Activated T-cell treated with anti-CD3 and anti-CD28 coated beads, Interleukin-2, amount 50 U/mL, for 4 hours (primary cell): ENCODE measurements around the gene CCSER1. TPM values are rescaled to one million over a fixed set of nuclear protein-coding genes. Genes with fewer than 3 reads are reported as not detected.
"Not testable (repeated sequence)": the region's sequence is repeated elsewhere in the genome, so short reads cannot be mapped to it uniquely, and the experiment has no call there.

Experiments
- ATAC-seq, 2 donors: fragments of 200-7000 bp; cut with Tn5 transposase; one replicate each; pipeline ENCODE4 v1.10.0; 2021
- DNase-seq: peaks from one replicate; pipeline ENCODE4 v3.0.0-alpha.2; 2020
- H3K27me3 Mint-ChIP-seq: one replicate; pipeline ENCODE4 v1.8.0; 2021; ENCODE audit warnings: low read depth, mixed read lengths
- H3K36me3 Mint-ChIP-seq: one replicate; pipeline ENCODE4 v1.8.0; 2022; ENCODE audit warnings: mixed read lengths; ENCODE audit not compliant: insufficient read depth
- H3K4me1 Mint-ChIP-seq: one replicate; pipeline ENCODE4 v1.8.0; 2021; ENCODE audit warnings: low read depth, mixed read lengths
- H3K4me3 Mint-ChIP-seq: one replicate; pipeline ENCODE4 v1.8.0; 2021; ENCODE audit warnings: mild to moderate bottlenecking, moderate library complexity, mixed read lengths
- H3K9me3 Mint-ChIP-seq: one replicate; pipeline ENCODE4 v1.8.0; 2021; ENCODE audit warnings: mixed read lengths
- total RNA-seq, 3 donors: library from RNA; stranded (reverse); gene quantifications; one replicate each; pipeline ENCODE4 v1.2.1, GENCODE V29; 2021

The CCSER1 gene
- total RNA-seq, 3 donors from 2014 or later = 0.10 to 0.16 TPM; not detected in 1

- Mint-ChIP-seq H3K36me3 (no peaks in the 10 kb centered on the region), H3K27me3 (no peaks in the 10 kb centered on the region), H3K4me3 (no peak overlapping the region), H3K4me1 (no peaks in the 10 kb centered on the region), H3K9me3 (peaks cover 24% of the 10 kb centered on the region)
- DNase-seq (no peak), ATAC-seq (no peak)
Measured at GRCh38 chr4:90906239-90906638, 779.0 kb downstream of the CCSER1 start.

- H3K4me3 Mint-ChIP-seq, H3K36me3 Mint-ChIP-seq, H3K27me3 Mint-ChIP-seq, ATAC-seq, DNase-seq, H3K4me1 Mint-ChIP-seq: not testable (repeated sequence)
- H3K9me3 Mint-ChIP-seq = peaks cover 16% of the 10 kb centered on the region
Measured at GRCh38 chr4:90911724-90912434, 784.7 kb downstream of the CCSER1 start.

- Mint-ChIP-seq H3K4me3 (no peak overlapping the region), H3K36me3 (no peaks in the 10 kb centered on the region), H3K27me3 (no peaks in the 10 kb centered on the region), H3K4me1 (no peaks in the 10 kb centered on the region), H3K9me3 (no peaks in the 10 kb centered on the region)
- no peak for ATAC-seq
- DNase-seq = no peak
Measured at GRCh38 chr4:90922174-90922573, 795.0 kb downstream of the CCSER1 start.

GRCh38 chr4:90926957-90927356 lies 799.8 kb downstream of the CCSER1 start:
- H3K36me3 Mint-ChIP-seq = no peaks in the 10 kb centered on the region
- no peaks in the 10 kb centered on the region for H3K9me3 Mint-ChIP-seq
- no peaks in the 10 kb centered on the region for H3K27me3 Mint-ChIP-seq
- no peaks in the 10 kb centered on the region for H3K4me1 Mint-ChIP-seq
- ATAC-seq (no peak), DNase-seq (no peak)
- H3K4me3 Mint-ChIP-seq = no peak overlapping the region

- DNase-seq = no peak
- peaks cover 7% of the 10 kb centered on the region for H3K9me3 Mint-ChIP-seq
- no peaks in the 10 kb centered on the region for H3K4me1 Mint-ChIP-seq
- H3K27me3 Mint-ChIP-seq = no peaks in the 10 kb centered on the region
- H3K4me3 Mint-ChIP-seq = no peak overlapping the region
- ATAC-seq = no peak
- no peaks in the 10 kb centered on the region for H3K36me3 Mint-ChIP-seq
Measured at GRCh38 chr4:90943311-90943710, 816.1 kb downstream of the CCSER1 start.

GRCh38 chr4:90946945-90947344 lies 819.8 kb downstream of the CCSER1 start:
- ATAC-seq = no peak
- Mint-ChIP-seq H3K4me1 (no peaks in the 10 kb centered on the region), H3K36me3 (no peaks in the 10 kb centered on the region), H3K9me3 (peaks cover 7% of the 10 kb centered on the region), H3K27me3 (no peaks in the 10 kb centered on the region), H3K4me3 (no peak overlapping the region)
- DNase-seq = no peak

- ATAC-seq = no peak
- Mint-ChIP-seq H3K9me3 (no peaks in the 10 kb centered on the region), H3K27me3 (no peaks in the 10 kb centered on the region), H3K4me3 (no peak overlapping the region), H3K36me3 (no peaks in the 10 kb centered on the region), H3K4me1 (no peaks in the 10 kb centered on the region)
- no peak for DNase-seq
Measured at GRCh38 chr4:90950385-90950841, 823.2 kb downstream of the CCSER1 start.

- Mint-ChIP-seq H3K27me3 (no peaks in the 10 kb centered on the region), H3K9me3 (no peaks in the 10 kb centered on the region), H3K4me1 (no peaks in the 10 kb centered on the region), H3K36me3 (no peaks in the 10 kb centered on the region), H3K4me3 (no peak overlapping the region)
- ATAC-seq (no peak), DNase-seq (no peak)
Measured at GRCh38 chr4:90951037-90951436, 823.8 kb downstream of the CCSER1 start.

- Mint-ChIP-seq H3K36me3 (no peaks in the 10 kb centered on the region), H3K4me3 (no peak overlapping the region), H3K4me1 (no peaks in the 10 kb centered on the region), H3K9me3 (no peaks in the 10 kb centered on the region), H3K27me3 (no peaks in the 10 kb centered on the region)
- no peak for DNase-seq
- ATAC-seq = no peak
Measured at GRCh38 chr4:90958256-90958895, 831.2 kb downstream of the CCSER1 start.

- Mint-ChIP-seq H3K36me3 (no peaks in the 10 kb centered on the region), H3K4me1 (no peaks in the 10 kb centered on the region), H3K9me3 (peaks cover 6% of the 10 kb centered on the region), H3K27me3 (no peaks in the 10 kb centered on the region), H3K4me3 (no peak overlapping the region)
- ATAC-seq = no peak
- DNase-seq = no peak
Measured at GRCh38 chr4:90960433-90960832, 833.2 kb downstream of the CCSER1 start.

- Mint-ChIP-seq H3K4me3 (no peak overlapping the region), H3K4me1 (no peaks in the 10 kb centered on the region), H3K27me3 (no peaks in the 10 kb centered on the region), H3K36me3 (no peaks in the 10 kb centered on the region), H3K9me3 (peaks cover 8% of the 10 kb centered on the region)
- DNase-seq (no peak), ATAC-seq (no peak)
Measured at GRCh38 chr4:90960840-90961239, 833.6 kb downstream of the CCSER1 start.

- Mint-ChIP-seq H3K27me3 (no peaks in the 10 kb centered on the region), H3K4me3 (no peak overlapping the region), H3K4me1 (no peaks in the 10 kb centered on the region), H3K9me3 (peaks cover 29% of the 10 kb centered on the region), H3K36me3 (no peaks in the 10 kb centered on the region)
- DNase-seq (no peak), ATAC-seq (no peak)
Measured at GRCh38 chr4:90970021-90970420, 842.8 kb downstream of the CCSER1 start.

GRCh38 chr4:90977726-90978125 lies 850.5 kb downstream of the CCSER1 start:
- Mint-ChIP-seq H3K4me1 (no peaks in the 10 kb centered on the region), H3K4me3 (no peak overlapping the region), H3K36me3 (no peaks in the 10 kb centered on the region), H3K9me3 (peaks cover 6% of the 10 kb centered on the region), H3K27me3 (no peaks in the 10 kb centered on the region)
- ATAC-seq (no peak), DNase-seq (no peak)

- Mint-ChIP-seq H3K9me3 (peaks cover 4% of the 10 kb centered on the region), H3K4me1 (no peaks in the 10 kb centered on the region), H3K36me3 (no peaks in the 10 kb centered on the region), H3K27me3 (no peaks in the 10 kb centered on the region), H3K4me3 (no peak overlapping the region)
- no peak for DNase-seq
- no peak for ATAC-seq
Measured at GRCh38 chr4:90979556-90979955, 852.4 kb downstream of the CCSER1 start.

GRCh38 chr4:90982813-90983212 lies 855.6 kb downstream of the CCSER1 start:
- H3K4me3 Mint-ChIP-seq = no peak overlapping the region
- DNase-seq (no peak), ATAC-seq (no peak)
- H3K9me3 Mint-ChIP-seq = peaks cover 4% of the 10 kb centered on the region
- no peaks in the 10 kb centered on the region for H3K4me1 Mint-ChIP-seq
- H3K36me3 Mint-ChIP-seq = no peaks in the 10 kb centered on the region
- no peaks in the 10 kb centered on the region for H3K27me3 Mint-ChIP-seq
